ENCODE data around the gene PCMT1.

DNA sequence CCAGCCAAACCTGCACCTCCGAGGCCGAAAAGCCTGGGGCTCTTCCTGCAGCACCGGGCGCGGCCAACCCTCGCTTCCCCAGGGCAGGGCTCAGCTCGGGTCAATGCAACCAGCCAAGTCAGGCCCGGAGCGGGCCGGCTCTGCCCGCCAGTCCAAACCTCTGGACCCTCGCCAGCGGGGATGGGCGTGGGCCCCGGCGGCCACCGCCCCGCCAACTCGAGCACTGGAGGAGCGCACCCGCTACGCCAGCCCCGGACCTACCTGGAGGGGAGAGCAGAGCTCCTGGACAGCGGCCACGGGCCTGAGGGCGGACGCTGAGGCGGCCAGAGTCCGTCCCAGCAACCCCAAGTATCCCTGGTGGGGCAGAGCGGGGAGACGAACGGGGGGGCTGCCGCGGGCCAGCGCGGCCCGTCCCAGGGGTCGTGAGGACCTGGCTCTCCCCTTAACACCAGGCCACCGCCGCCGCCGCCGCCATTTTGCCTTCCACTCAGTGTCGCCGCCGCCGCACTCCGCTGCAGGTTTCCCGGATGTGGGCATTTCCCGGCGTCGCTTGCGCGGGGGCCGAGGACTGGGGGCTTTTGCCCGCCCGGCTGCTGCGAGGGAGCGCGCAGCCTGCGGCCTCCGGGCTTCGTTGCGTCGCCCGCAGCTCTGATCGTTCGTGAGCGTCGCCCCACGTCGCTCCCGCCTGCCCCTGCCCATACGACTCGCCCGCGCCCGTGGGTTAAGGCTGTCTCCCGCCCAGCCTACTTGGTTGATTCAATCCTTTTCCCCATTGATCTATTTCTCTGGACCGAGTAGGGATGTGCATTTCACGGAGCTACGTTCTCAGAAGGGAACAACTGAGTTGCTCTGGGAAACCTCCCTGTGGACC is 31.7 kb upstream of the PCMT1 start, which contains the start of gene LATS1:
- no peak for TF ChIP-seq EZH2 (IDR thresholded peaks at IDR 0.05; ENCODE audit: borderline replicate concordance, low read depth, low read length, severe bottlenecking)
- TF ChIP-seq, protein P1, sequence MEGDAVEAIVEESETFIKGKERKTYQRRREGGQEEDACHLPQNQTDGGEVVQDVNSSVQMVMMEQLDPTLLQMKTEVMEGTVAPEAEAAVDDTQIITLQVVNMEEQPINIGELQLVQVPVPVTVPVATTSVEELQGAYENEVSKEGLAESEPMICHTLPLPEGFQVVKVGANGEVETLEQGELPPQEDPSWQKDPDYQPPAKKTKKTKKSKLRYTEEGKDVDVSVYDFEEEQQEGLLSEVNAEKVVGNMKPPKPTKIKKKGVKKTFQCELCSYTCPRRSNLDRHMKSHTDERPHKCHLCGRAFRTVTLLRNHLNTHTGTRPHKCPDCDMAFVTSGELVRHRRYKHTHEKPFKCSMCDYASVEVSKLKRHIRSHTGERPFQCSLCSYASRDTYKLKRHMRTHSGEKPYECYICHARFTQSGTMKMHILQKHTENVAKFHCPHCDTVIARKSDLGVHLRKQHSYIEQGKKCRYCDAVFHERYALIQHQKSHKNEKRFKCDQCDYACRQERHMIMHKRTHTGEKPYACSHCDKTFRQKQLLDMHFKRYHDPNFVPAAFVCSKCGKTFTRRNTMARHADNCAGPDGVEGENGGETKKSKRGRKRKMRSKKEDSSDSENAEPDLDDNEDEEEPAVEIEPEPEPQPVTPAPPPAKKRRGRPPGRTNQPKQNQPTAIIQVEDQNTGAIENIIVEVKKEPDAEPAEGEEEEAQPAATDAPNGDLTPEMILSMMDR (IDR thresholded peaks at IDR 0.05; ENCODE audit: borderline replicate concordance, extremely low read depth, low read length, poor library complexity, severe bottlenecking), result no peak
